Measurements from ENCODE around the gene LIMCH1. TPM values are rescaled to one million over a fixed set of nuclear protein-coding genes. Genes with fewer than 3 reads are reported as not detected.

LIMCH1 gene
- total RNA-seq, 1 donor from 2014 or later: 3.4 TPM

- Histone ChIP-seq H3K36me3 (ENCODE audit: control insufficient read depth, insufficient read depth, low read length) (no peaks in the 10 kb centered on the region), H3K27me3 (ENCODE audit: control insufficient read depth, insufficient read depth, low read length) (no peaks in the 10 kb centered on the region), H3K4me3 (ENCODE audit: low read depth, low read length) (no peak overlapping the region)
- TF ChIP-seq CTCF (IDR thresholded peaks at IDR 0.05; ENCODE audit: insufficient read depth, low read length, poor library complexity, severe bottlenecking): no peak
- no peak for DNase-seq (ENCODE audit: low read depth)
Measured at GRCh38 chr4:41572956-41573355, 35.0 kb downstream of the LIMCH1 start.

GRCh38 chr4:41573502-41574001 lies 35.6 kb downstream of the LIMCH1 start:
- Histone ChIP-seq H3K27me3 (ENCODE audit: control insufficient read depth, insufficient read depth, low read length) (no peaks in the 10 kb centered on the region), H3K4me3 (ENCODE audit: low read depth, low read length) (no peak overlapping the region), H3K36me3 (ENCODE audit: control insufficient read depth, insufficient read depth, low read length) (no peaks in the 10 kb centered on the region)
- TF ChIP-seq CTCF (IDR thresholded peaks at IDR 0.05; ENCODE audit: insufficient read depth, low read length, poor library complexity, severe bottlenecking): no peak
- no peak for DNase-seq (ENCODE audit: low read depth)

GRCh38 chr4:41575207-41575606 lies 37.2 kb downstream of the LIMCH1 start:
- H3K4me3 ChIP-seq (ENCODE audit: low read depth, low read length): no peak overlapping the region
- no peaks in the 10 kb centered on the region for H3K36me3 ChIP-seq (ENCODE audit: control insufficient read depth, insufficient read depth, low read length)
- TF ChIP-seq CTCF (IDR thresholded peaks at IDR 0.05; ENCODE audit: insufficient read depth, low read length, poor library complexity, severe bottlenecking): no peak
- H3K27me3 ChIP-seq (ENCODE audit: control insufficient read depth, insufficient read depth, low read length): no peaks in the 10 kb centered on the region
- no peak for DNase-seq (ENCODE audit: low read depth)

- DNase-seq (ENCODE audit: low read depth): no peak
- H3K36me3 ChIP-seq (ENCODE audit: control insufficient read depth, insufficient read depth, low read length): no peaks in the 10 kb centered on the region
Measured at GRCh38 chr4:41575665-41576064, 37.7 kb downstream of the LIMCH1 start.

GRCh38 chr4:41579043-41579442 lies 41.1 kb downstream of the LIMCH1 start:
- DNase-seq (ENCODE audit: low read depth): no peak
- H3K4me3 ChIP-seq (ENCODE audit: low read depth, low read length): no peak overlapping the region
- TF ChIP-seq CTCF (IDR thresholded peaks at IDR 0.05; ENCODE audit: insufficient read depth, low read length, poor library complexity, severe bottlenecking): no peak
- no peaks in the 10 kb centered on the region for H3K36me3 ChIP-seq (ENCODE audit: control insufficient read depth, insufficient read depth, low read length)
- no peaks in the 10 kb centered on the region for H3K27me3 ChIP-seq (ENCODE audit: control insufficient read depth, insufficient read depth, low read length)

More at GRCh38 chr4:41575665-41576064, 37.7 kb downstream of the LIMCH1 start:
- Histone ChIP-seq H3K4me3 (ENCODE audit: low read depth, low read length) (no peak overlapping the region), H3K27me3 (ENCODE audit: control insufficient read depth, insufficient read depth, low read length) (no peaks in the 10 kb centered on the region)
- no peak for TF ChIP-seq CTCF (IDR thresholded peaks at IDR 0.05; ENCODE audit: insufficient read depth, low read length, poor library complexity, severe bottlenecking)

GRCh38 chr4:41579526-41579925 lies 41.6 kb downstream of the LIMCH1 start:
- Histone ChIP-seq H3K27me3 (ENCODE audit: control insufficient read depth, insufficient read depth, low read length) (no peaks in the 10 kb centered on the region), H3K36me3 (ENCODE audit: control insufficient read depth, insufficient read depth, low read length) (no peaks in the 10 kb centered on the region), H3K4me3 (ENCODE audit: low read depth, low read length) (no peak overlapping the region)
- DNase-seq (ENCODE audit: low read depth): no peak
- no peak for TF ChIP-seq CTCF (IDR thresholded peaks at IDR 0.05; ENCODE audit: insufficient read depth, low read length, poor library complexity, severe bottlenecking)
